SU-DHL-6 (cell line): ENCODE measurements around the gene SMIM9.

Experiments
- H2AFZ ChIP-seq: fragments of 200-600 bp; sonication (generic); 2 replicates; pipeline ENCODE4 v1.6.1; 2014; ENCODE audit warnings: low read depth, mild to moderate bottlenecking, moderate library complexity, mixed read lengths, antibody characterized with exemption, low read length; ENCODE audit not compliant: severe bottlenecking
- H3F3A ChIP-seq: fragments of 200-600 bp; shearing (Covaris generic); 2 replicates; pipeline ENCODE4 v1.6.0; 2016; ENCODE audit warnings: antibody characterized with exemption, mild to moderate bottlenecking; ENCODE audit not compliant: insufficient read depth
- H3K27ac ChIP-seq: fragments of 200-600 bp; sonication (generic); 2 replicates; pipeline ENCODE4 v1.5.1; 2016; ENCODE audit warnings: low read depth, mild to moderate bottlenecking, low read length, moderate library complexity, mixed read lengths
- H3K27me3 ChIP-seq: fragments of 200-600 bp; sonication (generic), shearing (Covaris generic); 2 replicates; pipeline ENCODE4 v1.6.0; 2014; ENCODE audit warnings: mild to moderate bottlenecking, low read length
- H3K36me3 ChIP-seq: fragments of 200-600 bp; sonication (generic); 2 replicates; pipeline ENCODE4 v1.6.1; 2014; ENCODE audit warnings: mild to moderate bottlenecking, low read length, mixed read lengths
- H3K4me2 ChIP-seq: fragments of 300-600, 200-600 bp; shearing (Covaris generic), sonication (generic); 2 replicates; pipeline ENCODE4 v1.6.0; 2014; ENCODE audit warnings: low read length, low read depth, mild to moderate bottlenecking; ENCODE audit not compliant: poor library complexity, severe bottlenecking
- H3K4me3 ChIP-seq: fragments of 200-600 bp; sonication (generic); 2 replicates; pipeline ENCODE4 v1.5.1; 2014; ENCODE audit warnings: antibody characterized with exemption, low read length, mild to moderate bottlenecking, mixed read lengths; ENCODE audit not compliant: insufficient read depth, poor library complexity, severe bottlenecking
- H3K79me2 ChIP-seq: fragments of 200-600 bp; sonication (generic); 2 replicates; pipeline ENCODE4 v1.6.1; 2014; ENCODE audit warnings: mild to moderate bottlenecking, low read length, moderate library complexity; ENCODE audit not compliant: insufficient read depth
- H3K9ac ChIP-seq: fragments of 200-600 bp; sonication (generic); 2 replicates; pipeline ENCODE4 v1.7.0; 2014; ENCODE audit warnings: mild to moderate bottlenecking, low read length
- H3K9me2 ChIP-seq: fragments of 200-600 bp; sonication (generic); replicated peaks from 2 replicates; pipeline ENCODE4 v1.6.1; 2014; ENCODE audit warnings: low read length; ENCODE audit not compliant: insufficient read depth
- H3K9me3 ChIP-seq: fragments of 200-600 bp; sonication (generic); 2 replicates; pipeline ENCODE4 v1.6.1; 2014; ENCODE audit warnings: low read length, mixed read lengths; ENCODE audit not compliant: insufficient read depth
- H4K20me1 ChIP-seq: fragments of 200-600 bp; sonication (generic); 2 replicates; pipeline ENCODE4 v1.6.1; 2014; ENCODE audit warnings: low read depth, mild to moderate bottlenecking, antibody characterized with exemption, low read length, moderate library complexity, mixed read lengths
- EZH2phosphoT487 ChIP-seq: fragments of 200-600 bp; sonication (generic), shearing (Covaris generic); conservative IDR thresholded peaks from 2 replicates; pipeline ENCODE4 v1.6.1; 2018; ENCODE audit warnings: mild to moderate bottlenecking, antibody characterized with exemption, low read length, moderate library complexity, mixed read lengths
- TF ChIP-seq, protein P1 (sequence below): fragments of 200-600 bp; sonication (generic); IDR thresholded peaks from one replicate; pipeline ENCODE4 v1.5.1; 2017; ENCODE audit warnings: antibody characterized with exemption, mild to moderate bottlenecking, low read length, moderate library complexity; ENCODE audit not compliant: insufficient read depth, poor library complexity, severe bottlenecking

Gene SMIM9

DNA sequence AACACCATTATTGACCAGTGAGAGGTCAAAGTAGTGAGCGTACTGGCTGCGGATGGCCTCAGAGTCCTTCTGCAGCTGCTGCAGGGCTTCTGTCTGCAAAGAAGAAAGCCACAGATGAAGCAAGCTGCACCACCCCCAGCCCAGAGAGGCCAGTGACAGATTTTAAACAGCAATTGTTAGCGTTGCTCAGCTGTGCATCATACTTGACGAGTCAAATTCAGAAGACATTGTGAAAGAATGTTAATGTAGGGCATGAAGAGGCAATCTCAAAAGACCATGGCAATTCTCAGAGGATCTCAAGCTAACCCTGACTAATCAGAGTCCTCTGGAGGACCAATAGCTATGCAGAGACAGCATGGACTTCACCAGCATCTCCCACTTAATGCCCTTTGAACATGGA, 55.2 kb downstream of the SMIM9 start:
- Histone ChIP-seq H3K27me3 (no peaks in the 10 kb centered on the region), H3F3A (peaks cover 21% of the 10 kb centered on the region), H3K4me3 (no peak overlapping the region), H3K4me2 (no peak overlapping the region), H3K36me3 (no peaks in the 10 kb centered on the region), H3K27ac (no peak overlapping the region), H2AFZ (no peak overlapping the region), H3K9me2 (no peaks in the 10 kb centered on the region), H3K9ac (no peak overlapping the region), H3K9me3 (no peaks in the 10 kb centered on the region), H3K79me2 (no peaks in the 10 kb centered on the region), H4K20me1 (no peaks in the 10 kb centered on the region)
- no peak for TF ChIP-seq EZH2phosphoT487
- TF ChIP-seq, protein P1, sequence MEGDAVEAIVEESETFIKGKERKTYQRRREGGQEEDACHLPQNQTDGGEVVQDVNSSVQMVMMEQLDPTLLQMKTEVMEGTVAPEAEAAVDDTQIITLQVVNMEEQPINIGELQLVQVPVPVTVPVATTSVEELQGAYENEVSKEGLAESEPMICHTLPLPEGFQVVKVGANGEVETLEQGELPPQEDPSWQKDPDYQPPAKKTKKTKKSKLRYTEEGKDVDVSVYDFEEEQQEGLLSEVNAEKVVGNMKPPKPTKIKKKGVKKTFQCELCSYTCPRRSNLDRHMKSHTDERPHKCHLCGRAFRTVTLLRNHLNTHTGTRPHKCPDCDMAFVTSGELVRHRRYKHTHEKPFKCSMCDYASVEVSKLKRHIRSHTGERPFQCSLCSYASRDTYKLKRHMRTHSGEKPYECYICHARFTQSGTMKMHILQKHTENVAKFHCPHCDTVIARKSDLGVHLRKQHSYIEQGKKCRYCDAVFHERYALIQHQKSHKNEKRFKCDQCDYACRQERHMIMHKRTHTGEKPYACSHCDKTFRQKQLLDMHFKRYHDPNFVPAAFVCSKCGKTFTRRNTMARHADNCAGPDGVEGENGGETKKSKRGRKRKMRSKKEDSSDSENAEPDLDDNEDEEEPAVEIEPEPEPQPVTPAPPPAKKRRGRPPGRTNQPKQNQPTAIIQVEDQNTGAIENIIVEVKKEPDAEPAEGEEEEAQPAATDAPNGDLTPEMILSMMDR, result no peak

DNA sequence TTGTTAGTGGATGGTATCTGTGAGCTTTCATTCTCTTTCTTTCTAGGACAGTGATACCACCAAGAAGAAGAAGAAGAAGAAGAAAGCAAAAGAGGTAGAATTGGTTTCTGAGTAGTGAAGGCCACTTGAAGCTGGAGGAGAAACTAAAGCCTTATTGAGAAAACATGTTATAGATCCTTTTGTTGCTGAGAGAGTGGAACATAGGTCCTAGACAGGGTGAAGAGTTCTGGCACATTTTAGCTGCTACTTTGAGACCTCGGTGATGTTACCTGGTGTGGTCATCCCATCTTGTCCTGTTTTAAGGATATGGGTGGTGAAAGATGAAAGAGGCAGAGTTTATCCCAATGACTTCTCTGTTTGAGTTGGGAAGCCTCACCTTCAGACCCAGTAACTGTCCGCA, 57.7 kb downstream of the SMIM9 start:
- no peaks in the 10 kb centered on the region for H3K9me3 ChIP-seq
- peaks cover 21% of the 10 kb centered on the region for H3F3A ChIP-seq
- no peaks in the 10 kb centered on the region for H4K20me1 ChIP-seq
- 0 out of 2 replicates have a peak, but pooled peaks cover 4% of the 10 kb centered on the region for H3K79me2 ChIP-seq
- peaks cover 8% of the 10 kb centered on the region; the same call in 1 of the 2 replicates for H3K36me3 ChIP-seq
- no peak overlapping the region for H2AFZ ChIP-seq
- H3K9me2 ChIP-seq, result no peaks in the 10 kb centered on the region
- no peak overlapping the region for H3K27ac ChIP-seq
- no peak overlapping the region for H3K9ac ChIP-seq
- TF ChIP-seq, protein P1, result no peak
- no peak overlapping the region for H3K4me2 ChIP-seq
- H3K4me3 ChIP-seq, result no peak overlapping the region
- no peaks in the 10 kb centered on the region for H3K27me3 ChIP-seq

DNA sequence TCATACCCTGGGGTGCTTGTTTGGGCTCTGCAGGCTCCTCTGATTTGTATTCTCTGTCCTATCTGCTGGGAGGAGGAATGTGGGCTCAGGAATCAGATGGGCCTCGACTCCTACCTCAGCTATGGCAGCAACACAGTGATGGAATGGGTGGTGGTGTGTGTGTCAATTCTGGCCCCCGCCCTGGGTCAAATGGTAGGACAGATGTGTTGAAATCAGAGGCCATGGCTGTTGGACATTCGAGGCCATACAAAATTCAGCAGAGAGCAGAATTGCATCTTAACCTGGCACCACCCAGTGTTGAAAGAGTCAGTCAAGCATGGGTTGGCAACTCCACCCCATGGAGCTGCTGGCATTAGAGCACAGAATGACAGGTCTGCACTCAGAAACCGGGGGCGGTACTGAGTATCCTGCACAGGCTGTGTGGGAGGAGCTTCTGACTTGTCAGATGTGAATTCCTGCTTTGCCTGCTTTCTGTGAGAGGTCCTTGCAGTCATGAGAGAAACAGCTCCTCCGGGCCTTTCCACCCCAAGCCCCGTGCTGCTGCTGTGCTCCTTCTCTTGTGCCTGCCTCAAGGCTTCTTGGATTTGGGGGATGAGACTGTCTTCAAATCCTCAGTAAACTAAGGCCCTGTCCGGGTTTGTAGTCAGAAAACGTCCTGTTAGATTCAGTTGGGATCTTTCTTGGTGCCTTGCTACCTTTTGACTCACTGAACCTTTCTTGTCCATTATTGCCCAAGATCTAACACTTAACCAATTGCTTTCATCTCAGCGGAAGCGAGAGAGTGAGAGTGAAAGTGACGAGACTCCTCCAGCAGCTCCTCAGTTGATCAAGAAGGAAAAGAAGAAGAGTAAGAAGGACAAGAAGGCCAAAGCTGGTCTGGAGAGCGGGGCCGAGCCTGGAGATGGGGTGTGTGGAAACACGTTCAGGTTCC, 58.8 kb downstream of the SMIM9 start:
- H3K9me3 ChIP-seq, result no peaks in the 10 kb centered on the region
- TF ChIP-seq EZH2phosphoT487, result no peak
- TF ChIP-seq, protein P1, result no peak
- H3K9me2 ChIP-seq, result no peaks in the 10 kb centered on the region
- no peaks in the 10 kb centered on the region for H4K20me1 ChIP-seq
- H3K79me2 ChIP-seq, result 0 out of 2 replicates have a peak, but pooled peaks cover 4% of the 10 kb centered on the region
- no peak overlapping the region for H3K4me2 ChIP-seq
- H3K36me3 ChIP-seq, result peaks cover 10% of the 10 kb centered on the region; the same call in 1 of the 2 replicates
- no peak overlapping the region for H3K9ac ChIP-seq
- H3K27ac ChIP-seq, result no peak overlapping the region
- no peak overlapping the region for H2AFZ ChIP-seq
- H3F3A ChIP-seq, result peaks cover 21% of the 10 kb centered on the region
- no peaks in the 10 kb centered on the region for H3K27me3 ChIP-seq
- no peak overlapping the region for H3K4me3 ChIP-seq
